Caco-2 (cell line): ENCODE results near the gene LKAAEAR1. TPM values are rescaled to one million over a fixed set of nuclear protein-coding genes. Genes with fewer than 3 reads are reported as not detected.

Source experiments
- BruUV-seq: library from RNA; stranded (reverse); fragments of 400-500 nt; replicated peaks from 2 replicates; lab custom pipeline; 2021; lab: Mats Ljungman, UMichigan
- CTCF ChIA-PET: fragments of 300-600 bp; sonication (Branson Sonifier 250); formaldehyde crosslinking; loops from one replicate; lab custom pipeline; 2022; ENCODE audit warnings: antibody characterized with exemption; lab: Charles Lee
- POLR2A ChIA-PET: fragments of 300-600 bp; sonication (Branson Sonifier 250); formaldehyde crosslinking; loops from one replicate; lab custom pipeline; 2022; ENCODE audit warnings: antibody characterized with exemption; lab: Charles Lee
- DNase-seq, 2 experiments: peaks; one replicate each; pipeline versions ENCODE4 v3.0.0 to v3.0.0-alpha.2; 2020 to 2022
- H3K27me3 ChIP-seq: replicated peaks from 2 replicates; pipeline ENCODE4 v1.6.0; 2011; ENCODE audit warnings: low read length; ENCODE audit not compliant: control insufficient read depth, insufficient read depth
- H3K36me3 ChIP-seq: 2 replicates; pipeline ENCODE4 v1.5.1; 2011; ENCODE audit warnings: low read length; ENCODE audit not compliant: control insufficient read depth, insufficient read depth
- H3K4me1 ChIP-seq: fragments of 250-450 bp; sonication (Bioruptor Pico); 2 replicates; pipeline ENCODE4 v1.5.1; 2020; ENCODE audit warnings: mild to moderate bottlenecking
- H3K4me3 ChIP-seq: 2 replicates; pipeline ENCODE4 v1.5.1; 2011; ENCODE audit warnings: low read depth, mild to moderate bottlenecking, control low read depth, low read length
- H3K9me3 ChIP-seq: fragments of 250-450 bp; sonication (Bioruptor Pico); 2 replicates; pipeline ENCODE4 v1.5.1; 2020; ENCODE audit warnings: mild to moderate bottlenecking, moderate library complexity
- H3K27ac Mint-ChIP-seq: one replicate; pipeline ENCODE4 v1.8.0; 2022; ENCODE audit warnings: mixed read lengths; ENCODE audit not compliant: unreplicated experiment
- H3K27me3 Mint-ChIP-seq: one replicate; pipeline ENCODE4 v1.8.0; 2022; ENCODE audit warnings: mixed read lengths; ENCODE audit not compliant: insufficient read depth, unreplicated experiment
- H3K36me3 Mint-ChIP-seq: one replicate; pipeline ENCODE4 v1.8.0; 2022; ENCODE audit warnings: mild to moderate bottlenecking, mixed read lengths; ENCODE audit not compliant: insufficient read depth, unreplicated experiment
- H3K4me1 Mint-ChIP-seq: one replicate; pipeline ENCODE4 v1.8.0; 2022; ENCODE audit warnings: low read depth, mixed read lengths; ENCODE audit not compliant: unreplicated experiment
- H3K4me3 Mint-ChIP-seq: one replicate; pipeline ENCODE4 v1.8.0; 2022; ENCODE audit warnings: mild to moderate bottlenecking, moderate library complexity, mixed read lengths; ENCODE audit not compliant: unreplicated experiment
- H3K9me3 Mint-ChIP-seq: one replicate; pipeline ENCODE4 v1.8.0; 2022; ENCODE audit warnings: mixed read lengths; ENCODE audit not compliant: unreplicated experiment
- CTCF ChIP-seq, 2 experiments: fragments of 200-600 bp in 1 of 2; IDR thresholded peaks; 1 replicate in 1 of 2; 2 replicates in 1 of 2; pipeline versions ENCODE4 v1.5.1 to v1.8.0; 2011 to 2022; ENCODE audit warnings: antibody characterized with exemption in 1 of 2, control low read depth in 1 of 2, inconsistent platforms in 1 of 2, low read depth in 1 of 2, low read length in 1 of 2, mild to moderate bottlenecking in 1 of 2, moderate library complexity in 1 of 2; ENCODE audit not compliant: insufficient read depth in 1 of 2, severe bottlenecking in 1 of 2, unreplicated experiment in 1 of 2
- intact Hi-C: fragments of 100-400 bp; cut with micrococcal nuclease; formaldehyde crosslinking; loops from one replicate; pipeline ENCODE4 v1.10.0; 2022; ENCODE audit not compliant: unreplicated experiment
- total RNA-seq: library from RNA; stranded (reverse); gene quantifications from 2 replicates; pipeline ENCODE4 v1.2.3, GENCODE V29; 2022

Gene LKAAEAR1
- total RNA-seq, 1 experiment from 2014 or later: not detected

- Histone ChIP-seq H3K9me3 (no peaks in the 10 kb centered on the region), H3K4me1 (peaks cover 3% of the 10 kb centered on the region; the same call in 1 of the 2 replicates), H3K27me3 (peaks cover 1% of the 10 kb centered on the region), H3K36me3 (no peaks in the 10 kb centered on the region), H3K4me3 (no peak overlapping the region)
- CTCF ChIA-PET: interaction anchor here (1.2 to 8.0 kb wide), 3 partner anchors 12 to 71 kb away, joined by 3 to 64 read pairs (median 3); no protein-coding TSS in a partner anchor
- Mint-ChIP-seq H3K9me3 (no peaks in the 10 kb centered on the region), H3K4me1 (no peaks in the 10 kb centered on the region), H3K27me3 (peaks cover 18% of the 10 kb centered on the region), H3K27ac (no peak overlapping the region), H3K4me3 (peak overlapping the region; percentile 46), H3K36me3 (peaks cover 6% of the 10 kb centered on the region)
- POLR2A ChIA-PET: interaction anchor here (1.3 kb wide), 1 partner anchor 12 kb away, joined by 6 read pairs; the partner anchor contains the start of gene TCEA2
- no peak for DNase-seq
- BruUV-seq: no TSS peak
- no peak for TF ChIP-seq CTCF (IDR thresholded peaks at IDR 0.05; ENCODE audit: insufficient read depth in 1 of 2, low read depth in 1 of 2, low read length in 1 of 2, severe bottlenecking in 1 of 2, unreplicated experiment in 1 of 2)
- intact Hi-C loops: no loop called here
These were observed 33.2 kb downstream of the LKAAEAR1 start for GRCh38 chr20:64051033-64051452.

GRCh38 chr20:64050261-64051032, 33.8 kb downstream of the LKAAEAR1 start:
- Mint-ChIP-seq H3K27me3 (peaks cover 21% of the 10 kb centered on the region), H3K4me1 (no peaks in the 10 kb centered on the region), H3K9me3 (no peaks in the 10 kb centered on the region), H3K36me3 (peaks cover 6% of the 10 kb centered on the region), H3K27ac (no peak overlapping the region), H3K4me3 (peak overlapping the region; percentile 46)
- Histone ChIP-seq H3K4me1 (peaks cover 3% of the 10 kb centered on the region), H3K9me3 (no peaks in the 10 kb centered on the region), H3K27me3 (peaks cover 1% of the 10 kb centered on the region), H3K36me3 (no peaks in the 10 kb centered on the region), H3K4me3 (no peak overlapping the region)
- no peak for DNase-seq
- ChIA-PET CTCF (interaction anchor here (1.3 to 8.0 kb wide), 2 partner anchors 12 to 33 kb away, joined by 3 to 64 read pairs; no protein-coding TSS in a partner anchor), POLR2A (interaction anchor here (1.3 kb wide), 1 partner anchor 12 kb away, joined by 6 read pairs; the partner anchor contains the start of gene TCEA2)
- TF ChIP-seq CTCF (IDR thresholded peaks at IDR 0.05; ENCODE audit: insufficient read depth in 1 of 2, low read depth in 1 of 2, low read length in 1 of 2, severe bottlenecking in 1 of 2, unreplicated experiment in 1 of 2): no peak
- intact Hi-C loops: no loop called here
- no TSS peak for BruUV-seq

GRCh38 chr20:64049878-64050260, 34.3 kb downstream of the LKAAEAR1 start:
- Histone ChIP-seq H3K9me3 (no peaks in the 10 kb centered on the region), H3K27me3 (peaks cover 1% of the 10 kb centered on the region), H3K36me3 (no peaks in the 10 kb centered on the region), H3K4me3 (peak overlapping the region; percentile 9; the same call in 1 of the 2 replicates), H3K4me1 (peaks cover 3% of the 10 kb centered on the region)
- no peak for DNase-seq
- intact Hi-C loops: loop anchor here (1.0 kb wide), 1 partner anchor 13 kb away; the partner anchor contains the start of gene TCEA2
- CTCF ChIA-PET: interaction anchor here (1.3 to 8.0 kb wide), 2 partner anchors 11 to 34 kb away, joined by 3 to 64 read pairs; no protein-coding TSS in a partner anchor
- Mint-ChIP-seq H3K27me3 (peaks cover 21% of the 10 kb centered on the region), H3K9me3 (no peaks in the 10 kb centered on the region), H3K4me1 (no peaks in the 10 kb centered on the region), H3K36me3 (peaks cover under 1% of the 10 kb centered on the region), H3K27ac (no peak overlapping the region), H3K4me3 (peak overlapping the region; percentile 17)
- BruUV-seq: no TSS peak
- TF ChIP-seq CTCF (IDR thresholded peaks at IDR 0.05; ENCODE audit: insufficient read depth in 1 of 2, low read depth in 1 of 2, low read length in 1 of 2, severe bottlenecking in 1 of 2, unreplicated experiment in 1 of 2): no peak
- POLR2A ChIA-PET: interaction anchor here (1.3 kb wide), 1 partner anchor 13 kb away, joined by 6 read pairs; the partner anchor contains the start of gene TCEA2
